Trophoblast cell (in vitro differentiated cells and primary cell): ENCODE results near the gene OSGEP. TPM values are rescaled to one million over a fixed set of nuclear protein-coding genes. Genes with fewer than 3 reads are reported as not detected.

Experiments
- DNase-seq, 2 donors: peaks; one replicate each; pipeline ENCODE4 v3.0.0-alpha.2; 2016
- H2AFZ ChIP-seq: 2 replicates; pipeline ENCODE4 v1.6.1; 2013; ENCODE audit warnings: low read length, moderate library complexity, mild to moderate bottlenecking; ENCODE audit not compliant: insufficient read depth, poor library complexity
- H2AK5ac ChIP-seq: 2 replicates; pipeline ENCODE4 v1.6.1; 2013; ENCODE audit warnings: mild to moderate bottlenecking, low read length
- H2BK120ac ChIP-seq: 2 replicates; pipeline ENCODE4 v1.6.1; 2013; ENCODE audit warnings: low read length, mild to moderate bottlenecking, moderate library complexity; ENCODE audit not compliant: insufficient read depth, poor library complexity
- H2BK12ac ChIP-seq: 2 replicates; pipeline ENCODE4 v1.6.1; 2013; ENCODE audit warnings: mild to moderate bottlenecking, low read length, moderate library complexity
- H2BK5ac ChIP-seq: 2 replicates; pipeline ENCODE4 v1.6.1; 2013; ENCODE audit warnings: low read length, low read depth, moderate library complexity, mild to moderate bottlenecking; ENCODE audit not compliant: poor library complexity
- H3K14ac ChIP-seq: 2 replicates; pipeline ENCODE4 v1.6.1; 2013; ENCODE audit warnings: mild to moderate bottlenecking, low read length
- H3K18ac ChIP-seq: 2 replicates; pipeline ENCODE4 v1.6.1; 2013; ENCODE audit warnings: mild to moderate bottlenecking, low read length
- H3K23ac ChIP-seq: 2 replicates; pipeline ENCODE4 v1.6.1; 2013; ENCODE audit warnings: low read length
- H3K27ac ChIP-seq: 2 replicates; pipeline ENCODE4 v1.5.1; 2013; ENCODE audit warnings: low read depth, mild to moderate bottlenecking, inconsistent platforms, low read length, moderate library complexity
- H3K27me3 ChIP-seq: 2 replicates; pipeline ENCODE4 v1.6.1; 2013; ENCODE audit warnings: inconsistent platforms, mild to moderate bottlenecking, low read length, moderate library complexity; ENCODE audit not compliant: insufficient read depth
- H3K36me3 ChIP-seq, 2 experiments: 1 replicate in 1 of 2; 2 replicates in 1 of 2; pipeline ENCODE4 v1.6.1; 2013; ENCODE audit warnings: low read length in 2 of 2, mild to moderate bottlenecking in 2 of 2, moderate library complexity in 1 of 2; ENCODE audit not compliant: insufficient read depth in 2 of 2, control insufficient read depth in 1 of 2
- H3K4ac ChIP-seq: 2 replicates; pipeline ENCODE4 v1.6.1; 2013; ENCODE audit warnings: low read depth, mild to moderate bottlenecking, low read length, moderate library complexity
- H3K4me1 ChIP-seq, 2 experiments: 1 replicate in 1 of 2; 2 replicates in 1 of 2; pipeline ENCODE4 v1.6.1; 2013; ENCODE audit warnings: low read length in 2 of 2, mild to moderate bottlenecking in 2 of 2, moderate library complexity in 1 of 2; ENCODE audit not compliant: insufficient read depth in 2 of 2, control insufficient read depth in 1 of 2
- H3K4me2 ChIP-seq: 2 replicates; pipeline ENCODE4 v1.6.1; 2013; ENCODE audit warnings: inconsistent platforms, mild to moderate bottlenecking, low read length, moderate library complexity
- H3K4me3 ChIP-seq: 2 replicates; pipeline ENCODE4 v1.5.1; 2013; ENCODE audit warnings: mild to moderate bottlenecking, low read depth, low read length, inconsistent platforms
- H3K79me1 ChIP-seq: one replicate; pipeline ENCODE4 v1.6.1; 2013; ENCODE audit warnings: low read length
- H3K79me2 ChIP-seq: 2 replicates; pipeline ENCODE4 v1.6.1; 2013; ENCODE audit warnings: low read length, mild to moderate bottlenecking; ENCODE audit not compliant: control insufficient read depth, insufficient read depth, poor library complexity
- H3K9ac ChIP-seq: 2 replicates; pipeline ENCODE4 v1.6.1; 2013; ENCODE audit warnings: mild to moderate bottlenecking, low read length
- H3K9me3 ChIP-seq: 2 replicates; pipeline ENCODE4 v1.6.1; 2013; ENCODE audit warnings: low read depth, mild to moderate bottlenecking, control low read depth, inconsistent platforms, low read length; ENCODE audit not compliant: insufficient read depth
- H4K12ac ChIP-seq: 2 replicates; pipeline ENCODE4 v1.6.1; 2013; ENCODE audit warnings: low read depth, mild to moderate bottlenecking, low read length, moderate library complexity
- H4K8ac ChIP-seq: 2 replicates; pipeline ENCODE4 v1.6.1; 2013; ENCODE audit warnings: low read depth, mild to moderate bottlenecking, low read length, moderate library complexity
- H4K91ac ChIP-seq: one replicate; pipeline ENCODE4 v1.6.1; 2013; ENCODE audit warnings: low read depth, mild to moderate bottlenecking, low read length, moderate library complexity
- WGBS: extraction: QIAGEN DNeasy Blood & Tissue Kit; methylation state at CpG from one replicate; pipeline ENCODE4 v1.1.7; 2013; ENCODE audit warnings: missing lambda C conversion rate; ENCODE audit not compliant: insufficient read length, insufficient coverage; ENCODE audit errors: extremely low coverage; 5-methylcytosine and 5-hydroxymethylcytosine counted together
- polyA plus RNA-seq: library from polyadenylated mRNA; stranded (reverse); fragments of 200-250 nt; gene quantifications from 2 replicates; pipeline ENCODE4 v1.2.3, GENCODE V29; 2013

OSGEP gene
- polyA plus RNA-seq = 14.7 and 15.6 TPM in 2 replicates

DNA sequence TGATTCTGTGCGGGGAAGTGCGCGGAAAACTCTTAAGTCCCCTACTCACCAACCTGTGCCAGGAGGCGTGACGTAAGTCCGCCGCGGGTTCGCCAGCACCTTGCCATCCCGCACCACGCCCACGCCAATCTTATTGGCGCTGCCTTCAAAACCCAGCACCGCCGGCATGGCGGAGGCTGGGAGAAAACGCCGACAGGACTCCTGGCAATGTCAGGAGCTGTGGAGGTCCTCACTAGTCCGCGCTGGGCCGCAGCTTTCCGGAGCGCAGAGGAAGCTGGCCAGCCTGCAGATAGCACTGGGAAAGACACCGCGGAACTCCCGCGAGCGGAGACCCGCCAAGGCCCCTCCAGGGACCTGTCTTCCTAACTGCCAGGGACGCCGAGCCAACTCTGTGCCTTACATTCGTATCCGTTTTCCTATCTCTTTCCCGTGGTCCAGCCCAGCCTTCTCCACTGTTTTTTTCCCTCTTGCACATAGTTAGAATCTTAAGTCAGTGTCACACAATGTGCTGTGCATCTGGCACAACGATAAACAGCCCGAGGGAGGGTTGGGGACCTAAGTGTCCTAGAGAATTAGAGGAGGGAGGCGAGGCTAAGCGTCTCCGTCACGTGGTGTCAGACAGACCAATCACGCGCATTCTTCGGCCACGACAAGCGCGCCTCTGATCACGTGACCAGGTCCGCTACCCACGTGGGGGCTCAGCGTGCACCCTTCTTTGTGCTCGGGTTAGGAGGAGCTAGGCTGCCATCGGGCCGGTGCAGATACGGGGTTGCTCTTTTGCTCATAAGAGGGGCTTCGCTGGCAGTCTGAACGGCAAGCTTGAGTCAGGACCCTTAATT, at the start of gene OSGEP, which contains the start of gene APEX1:
Gene OSGEP, minus strand, starts transcription at position 297 of the 839 bp plus-strand sequence. Its CDS starts 129 bp downstream, at position 168.
Gene APEX1, plus strand, starts transcription at position 711 of the 839 bp plus-strand sequence. CDS start 420 bp downstream, outside the sequence.
- H3K27ac ChIP-seq = peak within 1 kb of the TSS; percentile 83
- no peak within 1 kb of the TSS for H3K23ac ChIP-seq
- H3K9ac ChIP-seq = peak within 1 kb of the TSS; percentile 99
- peak within 1 kb of the TSS; percentile 86 for H2AFZ ChIP-seq
- peak within 1 kb of the TSS; percentile 75 for H2BK5ac ChIP-seq
- DNase-seq = peak; percentile 98 to 100
- H3K18ac ChIP-seq = peak within 1 kb of the TSS; percentile 78
- no peak within 1 kb of the TSS for H2BK12ac ChIP-seq
- H3K4me1 ChIP-seq = peaks cover 4 to 6% of the 10 kb centered on the region in 2 experiments
- H2AK5ac ChIP-seq = no peak within 1 kb of the TSS
- H4K91ac ChIP-seq = peak within 1 kb of the TSS; percentile 84
- H3K36me3 ChIP-seq = peaks cover 27 to 41% of the 10 kb centered on the region in 2 experiments
- H3K4me3 ChIP-seq = peak within 1 kb of the TSS; percentile 91
- peak within 1 kb of the TSS; percentile 81 for H3K14ac ChIP-seq
- no CpG with 5 or more reads among the region's 56 CpGs for WGBS
- H3K9me3 ChIP-seq = no peaks in the 10 kb centered on the region
- H3K4me2 ChIP-seq = peak within 1 kb of the TSS; percentile 91
- peaks cover 10% of the 10 kb centered on the region for H3K79me2 ChIP-seq
- no peaks in the 10 kb centered on the region for H3K27me3 ChIP-seq
- peaks cover 12% of the 10 kb centered on the region for H3K79me1 ChIP-seq
- H4K8ac ChIP-seq = peak within 1 kb of the TSS; percentile 91
- H2BK120ac ChIP-seq = peak within 1 kb of the TSS; percentile 74
- H4K12ac ChIP-seq = peak within 1 kb of the TSS; percentile 82
- H3K4ac ChIP-seq = peak within 1 kb of the TSS; percentile 87

DNA sequence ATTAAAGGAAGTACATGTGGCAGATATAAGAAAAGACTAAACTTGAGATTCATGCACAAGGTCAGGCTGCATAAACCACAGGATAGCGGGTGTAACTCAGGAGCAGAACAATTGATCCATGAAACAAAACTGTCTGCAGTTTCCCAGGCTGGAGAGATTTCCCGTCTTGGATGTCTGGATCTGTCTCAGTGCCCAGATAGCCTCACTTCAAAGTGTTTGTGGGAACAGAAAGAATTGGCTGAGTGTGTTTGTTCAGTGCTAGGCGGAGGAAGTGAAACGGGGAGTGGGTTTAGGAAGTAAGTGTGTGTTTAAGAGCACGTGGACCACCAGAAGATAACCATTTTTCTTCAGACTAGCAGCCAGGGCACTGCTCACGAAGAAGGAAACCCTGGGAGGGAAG, 49.3 kb upstream of the OSGEP start:
- no peak overlapping the region for H3K23ac ChIP-seq
- H2AFZ ChIP-seq = no peak overlapping the region
- H2BK12ac ChIP-seq = no peak overlapping the region
- H3K4me2 ChIP-seq = no peak overlapping the region
- no peaks in the 10 kb centered on the region for H3K79me2 ChIP-seq
- H3K79me1 ChIP-seq = no peaks in the 10 kb centered on the region
- no peaks in the 10 kb centered on the region for H3K9me3 ChIP-seq
- no peak overlapping the region for H2AK5ac ChIP-seq
- DNase-seq = no peak
- no peak overlapping the region for H3K18ac ChIP-seq
- no peaks in the 10 kb centered on the region for H3K27me3 ChIP-seq
- no peaks in the 10 kb centered on the region for H3K36me3 ChIP-seq
- H4K8ac ChIP-seq = no peak overlapping the region
- H4K91ac ChIP-seq = no peak overlapping the region
- no CpG with 5 or more reads among the region's 6 CpGs for WGBS
- H2BK5ac ChIP-seq = no peak overlapping the region
- H3K14ac ChIP-seq = no peak overlapping the region
- no peak overlapping the region for H3K9ac ChIP-seq
- no peak overlapping the region for H4K12ac ChIP-seq
- H2BK120ac ChIP-seq = no peak overlapping the region
- H3K4me3 ChIP-seq = no peak overlapping the region
- no peaks in the 10 kb centered on the region for H3K4me1 ChIP-seq
- H3K4ac ChIP-seq = no peak overlapping the region
- H3K27ac ChIP-seq = no peak overlapping the region

DNA sequence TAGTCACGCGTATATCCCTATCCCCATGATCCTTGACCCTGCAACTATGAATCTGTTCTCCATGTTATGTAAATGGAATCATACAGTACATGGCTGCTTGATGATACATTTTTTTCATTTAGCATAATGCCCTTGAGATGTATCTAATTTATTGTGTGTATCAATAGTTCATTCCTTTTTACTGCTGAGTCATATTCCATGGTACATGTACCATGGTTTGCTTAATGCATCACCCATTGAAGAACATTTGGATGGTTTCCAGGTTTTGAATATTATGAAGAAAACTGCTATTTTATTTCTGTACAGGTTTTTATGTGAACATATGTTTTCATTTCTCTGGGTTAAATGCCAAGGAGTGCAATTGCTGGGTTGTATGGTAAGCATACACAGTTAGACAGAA, 46.7 kb upstream of the OSGEP start:
- H3K27me3 ChIP-seq = no peaks in the 10 kb centered on the region
- H3K9me3 ChIP-seq = no peaks in the 10 kb centered on the region
- H3K9ac ChIP-seq = no peak overlapping the region
- no peak overlapping the region for H3K27ac ChIP-seq
- H4K8ac ChIP-seq = no peak overlapping the region
- H3K18ac ChIP-seq = no peak overlapping the region
- no peak overlapping the region for H2AK5ac ChIP-seq
- H3K23ac ChIP-seq = no peak overlapping the region
- H2BK120ac ChIP-seq = no peak overlapping the region
- no peak overlapping the region for H4K91ac ChIP-seq
- no peak for DNase-seq
- no peak overlapping the region for H3K4me3 ChIP-seq
- no peaks in the 10 kb centered on the region for H3K36me3 ChIP-seq
- H2BK5ac ChIP-seq = no peak overlapping the region
- H3K4me2 ChIP-seq = no peak overlapping the region
- H3K79me1 ChIP-seq = no peaks in the 10 kb centered on the region
- H3K14ac ChIP-seq = no peak overlapping the region
- no peak overlapping the region for H2BK12ac ChIP-seq
- H3K4me1 ChIP-seq = no peaks in the 10 kb centered on the region
- WGBS = no CpG with 5 or more reads among the region's 2 CpGs
- H3K79me2 ChIP-seq = no peaks in the 10 kb centered on the region
- no peak overlapping the region for H3K4ac ChIP-seq
- no peak overlapping the region for H4K12ac ChIP-seq
- no peak overlapping the region for H2AFZ ChIP-seq

DNA sequence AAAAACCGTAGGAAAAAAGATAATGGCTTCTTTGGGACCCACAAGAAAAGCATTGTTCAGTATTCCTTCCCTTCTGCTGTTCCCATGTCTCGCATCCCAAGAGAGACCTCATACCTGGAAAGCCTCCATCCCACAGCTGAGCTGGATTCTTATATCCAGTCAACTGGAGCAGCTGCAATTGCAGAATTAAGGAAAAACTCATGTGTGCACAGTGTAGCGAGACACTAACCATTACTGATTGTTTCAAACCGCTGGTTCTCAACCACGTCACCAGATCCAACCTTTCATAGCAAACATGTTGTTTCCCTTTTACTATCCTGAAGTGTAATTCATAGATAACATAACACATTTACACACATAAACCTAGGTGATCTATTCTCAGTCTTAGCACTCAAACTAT, 45.3 kb upstream of the OSGEP start:
- no peak overlapping the region for H3K27ac ChIP-seq
- H3K4me2 ChIP-seq = no peak overlapping the region
- H4K91ac ChIP-seq = no peak overlapping the region
- no peaks in the 10 kb centered on the region for H3K79me1 ChIP-seq
- no peak overlapping the region for H3K4ac ChIP-seq
- no peak overlapping the region for H3K23ac ChIP-seq
- no peak overlapping the region for H3K9ac ChIP-seq
- no peak overlapping the region for H2BK120ac ChIP-seq
- H2BK5ac ChIP-seq = no peak overlapping the region
- H4K12ac ChIP-seq = no peak overlapping the region
- no peaks in the 10 kb centered on the region for H3K9me3 ChIP-seq
- H3K4me3 ChIP-seq = no peak overlapping the region
- H3K27me3 ChIP-seq = no peaks in the 10 kb centered on the region
- no peak overlapping the region for H2BK12ac ChIP-seq
- WGBS = no CpG with 5 or more reads among the region's 5 CpGs
- H3K79me2 ChIP-seq = no peaks in the 10 kb centered on the region
- H2AK5ac ChIP-seq = no peak overlapping the region
- no peak overlapping the region for H4K8ac ChIP-seq
- H3K14ac ChIP-seq = no peak overlapping the region
- H3K18ac ChIP-seq = no peak overlapping the region
- H2AFZ ChIP-seq = no peak overlapping the region
- DNase-seq = no peak
- no peaks in the 10 kb centered on the region for H3K4me1 ChIP-seq
- no peaks in the 10 kb centered on the region for H3K36me3 ChIP-seq
